Retinal pigment epithelial cell (primary cell): ENCODE measurements around the gene MBOAT2.

Experiments used
- DNase-seq: peaks from one replicate; pipeline ENCODE4 v3.0.0-alpha.2; 2010; ENCODE audit warnings: low read depth
- H3K4me3 ChIP-seq: 2 replicates; pipeline ENCODE4 v1.5.1; 2011; ENCODE audit warnings: mild to moderate bottlenecking, low read length, control low read depth, moderate library complexity
- TF ChIP-seq, protein P1 (sequence below): conservative IDR thresholded peaks from 2 replicates; pipeline ENCODE4 v1.5.1; 2011; ENCODE audit warnings: low read depth, low read length, control low read depth, inconsistent platforms

Gene MBOAT2

DNA sequence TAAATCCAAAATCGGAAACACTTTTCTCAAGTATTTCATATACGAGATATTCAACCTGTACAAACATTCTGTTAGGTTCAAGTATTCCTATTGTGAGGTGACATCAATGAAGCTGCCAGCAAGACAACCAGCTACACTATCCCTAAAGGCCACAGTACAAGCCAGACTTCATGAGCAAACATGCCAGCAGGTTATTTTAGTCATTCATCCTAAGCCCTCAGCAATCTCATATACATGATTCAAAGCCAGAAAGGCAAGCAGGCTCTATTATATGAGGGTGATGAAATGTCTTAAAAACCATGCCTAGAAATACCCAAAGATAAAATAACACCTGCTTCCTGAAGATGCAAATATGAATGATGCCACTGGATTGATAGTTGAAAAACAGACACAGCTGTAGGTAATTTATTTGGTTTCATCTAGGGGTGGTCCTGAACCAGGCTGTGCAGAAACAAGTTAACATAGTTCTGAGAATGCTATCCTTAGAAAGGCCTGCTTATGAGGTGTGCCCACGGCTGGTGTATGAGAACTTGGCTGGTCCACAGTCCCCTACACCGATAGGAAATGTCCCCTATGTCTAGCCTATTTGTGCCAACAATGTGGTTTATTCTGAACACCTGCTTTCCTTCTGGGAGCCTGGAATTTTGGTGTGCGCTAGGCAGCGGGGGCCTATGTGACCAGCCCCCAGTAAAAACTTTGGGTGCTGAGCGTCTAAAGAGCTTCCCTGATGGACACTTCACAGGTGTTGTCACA, 117.9 kb downstream of the MBOAT2 start:
- H3K4me3 ChIP-seq: no peak overlapping the region
- no peak for DNase-seq
- TF ChIP-seq, protein P1, sequence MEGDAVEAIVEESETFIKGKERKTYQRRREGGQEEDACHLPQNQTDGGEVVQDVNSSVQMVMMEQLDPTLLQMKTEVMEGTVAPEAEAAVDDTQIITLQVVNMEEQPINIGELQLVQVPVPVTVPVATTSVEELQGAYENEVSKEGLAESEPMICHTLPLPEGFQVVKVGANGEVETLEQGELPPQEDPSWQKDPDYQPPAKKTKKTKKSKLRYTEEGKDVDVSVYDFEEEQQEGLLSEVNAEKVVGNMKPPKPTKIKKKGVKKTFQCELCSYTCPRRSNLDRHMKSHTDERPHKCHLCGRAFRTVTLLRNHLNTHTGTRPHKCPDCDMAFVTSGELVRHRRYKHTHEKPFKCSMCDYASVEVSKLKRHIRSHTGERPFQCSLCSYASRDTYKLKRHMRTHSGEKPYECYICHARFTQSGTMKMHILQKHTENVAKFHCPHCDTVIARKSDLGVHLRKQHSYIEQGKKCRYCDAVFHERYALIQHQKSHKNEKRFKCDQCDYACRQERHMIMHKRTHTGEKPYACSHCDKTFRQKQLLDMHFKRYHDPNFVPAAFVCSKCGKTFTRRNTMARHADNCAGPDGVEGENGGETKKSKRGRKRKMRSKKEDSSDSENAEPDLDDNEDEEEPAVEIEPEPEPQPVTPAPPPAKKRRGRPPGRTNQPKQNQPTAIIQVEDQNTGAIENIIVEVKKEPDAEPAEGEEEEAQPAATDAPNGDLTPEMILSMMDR: no peak

DNA sequence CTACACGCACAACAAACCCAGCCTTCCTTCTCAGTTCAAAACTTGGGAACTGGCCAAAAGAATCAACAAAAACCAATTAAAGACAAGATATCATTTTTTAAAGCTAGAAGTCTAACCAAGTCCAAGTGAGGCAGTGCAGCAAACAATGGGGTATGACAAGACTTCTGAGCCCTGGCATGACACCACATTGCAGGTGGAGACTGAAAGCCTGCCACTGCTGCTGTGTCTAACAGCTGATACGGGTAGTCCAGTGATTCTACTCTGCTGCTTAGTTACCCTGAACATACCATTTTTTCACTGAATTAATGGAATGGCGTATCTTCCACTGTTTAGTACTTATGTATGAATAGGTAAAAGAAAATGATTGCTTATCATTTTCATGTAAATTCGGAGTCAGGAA, 118.7 kb downstream of the MBOAT2 start:
- DNase-seq: no peak
- TF ChIP-seq, protein P1: no peak
- H3K4me3 ChIP-seq: no peak overlapping the region

DNA sequence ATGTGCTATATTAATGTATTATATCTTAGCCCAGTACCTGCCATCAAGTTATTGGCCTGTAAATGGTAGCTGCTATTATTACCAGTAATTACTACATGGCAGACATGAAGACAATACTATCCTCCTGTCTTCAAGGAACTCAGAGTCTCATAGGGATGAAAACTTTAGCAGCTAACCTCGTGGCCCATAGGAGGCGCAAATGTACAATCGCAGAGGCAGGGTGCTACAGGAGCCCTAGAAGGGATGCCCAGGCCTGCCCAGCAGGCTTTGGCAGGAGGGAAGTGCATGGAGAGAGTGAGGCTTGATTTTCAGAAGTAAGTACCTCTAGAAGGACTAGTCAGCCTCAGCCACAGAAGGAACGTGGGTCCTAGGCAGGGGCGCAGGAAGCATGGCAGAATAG, 121.4 kb downstream of the MBOAT2 start:
- DNase-seq: no peak
- H3K4me3 ChIP-seq: no peak overlapping the region
- TF ChIP-seq, protein P1: peak; percentile 55

DNA sequence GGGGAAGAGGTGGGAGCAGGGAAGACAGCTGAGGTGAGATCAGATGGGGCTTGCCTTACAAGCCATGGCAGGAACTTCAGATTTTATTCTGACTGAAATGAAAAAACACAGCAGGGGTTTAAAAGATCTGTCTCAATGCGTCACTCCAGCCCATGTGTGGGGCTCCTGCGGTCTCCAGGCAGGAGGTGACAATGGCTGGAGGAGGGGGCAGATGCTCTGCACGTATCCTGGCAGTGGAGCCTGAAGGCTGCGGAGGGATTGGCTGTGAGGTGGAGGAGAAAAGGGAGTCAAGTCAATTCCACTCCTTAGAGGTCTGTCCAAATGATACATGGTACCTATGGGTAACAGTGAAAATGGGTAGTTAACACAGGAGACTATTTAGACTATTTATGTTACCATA, 125.6 kb downstream of the MBOAT2 start:
- no peak overlapping the region for H3K4me3 ChIP-seq
- DNase-seq: no peak
- TF ChIP-seq, protein P1: no peak

DNA sequence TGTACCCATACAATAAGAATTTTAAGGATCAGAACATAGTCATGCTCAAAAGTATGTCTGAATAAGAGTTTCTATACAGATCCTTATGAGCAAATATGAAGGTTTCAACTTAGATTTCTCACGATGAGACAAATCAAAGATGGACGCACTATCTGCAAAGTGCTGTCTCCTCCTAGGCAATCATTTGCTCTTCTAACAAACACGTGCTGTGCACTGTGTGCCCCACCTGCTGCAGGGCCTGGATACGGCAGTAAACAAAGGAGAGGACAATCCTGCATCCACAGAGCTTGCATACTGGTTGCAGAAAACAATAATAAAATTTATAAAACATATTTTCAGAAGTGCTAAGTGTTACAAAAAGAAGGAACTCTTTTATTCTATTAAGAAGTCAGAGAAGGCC, 126.2 kb downstream of the MBOAT2 start:
- DNase-seq: no peak
- TF ChIP-seq, protein P1: no peak
- H3K4me3 ChIP-seq: no peak overlapping the region

DNA sequence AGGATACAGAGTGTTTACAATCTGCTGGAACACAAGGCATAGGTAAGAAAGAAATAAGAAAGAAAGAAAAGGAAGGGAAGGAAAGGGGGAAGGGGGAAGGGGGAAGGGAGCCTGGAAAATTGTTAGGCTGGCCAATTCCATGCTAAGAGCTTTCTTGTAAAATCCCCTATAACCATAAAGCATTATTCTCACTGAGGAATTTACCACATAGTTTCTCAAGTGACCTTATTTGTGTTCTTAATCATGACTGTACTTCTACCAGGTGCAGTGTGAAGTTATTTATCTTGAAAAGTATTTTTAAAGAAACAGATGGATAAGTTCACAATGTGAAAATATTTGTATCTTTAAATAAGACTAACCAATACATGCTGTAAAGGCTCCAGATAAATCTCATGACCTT, 126.9 kb downstream of the MBOAT2 start:
- no peak overlapping the region for H3K4me3 ChIP-seq
- DNase-seq: no peak
- TF ChIP-seq, protein P1: no peak

DNA sequence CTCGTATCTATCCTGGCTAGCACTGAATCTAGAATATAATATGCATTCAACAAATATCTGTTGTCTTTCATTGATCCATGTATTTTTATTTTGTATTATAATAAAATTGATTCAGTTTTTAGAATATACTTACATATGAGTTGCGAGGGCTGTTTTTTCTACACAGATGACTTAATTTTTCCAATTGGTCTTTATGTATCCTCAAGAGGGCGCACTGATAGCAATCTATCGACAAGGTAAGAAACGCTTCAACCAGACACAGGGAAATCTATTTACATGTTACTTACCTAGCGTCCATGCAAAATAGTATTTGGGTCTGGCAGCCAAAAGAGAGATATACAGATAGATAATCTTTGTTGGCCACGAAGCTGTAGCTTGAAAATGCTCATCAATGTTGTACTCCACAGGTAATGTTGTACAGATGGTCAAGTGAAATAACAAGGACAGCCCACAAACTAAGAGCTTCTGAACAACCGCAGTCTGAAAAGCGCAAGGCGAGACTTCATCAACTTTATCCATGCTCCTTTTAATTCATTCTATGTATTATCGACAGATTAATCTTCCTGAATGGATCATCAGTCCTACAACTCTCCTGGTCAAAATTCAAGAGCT, 130.6 kb downstream of the MBOAT2 start:
- TF ChIP-seq, protein P1: peak; percentile 72
- no peak overlapping the region for H3K4me3 ChIP-seq
- DNase-seq: no peak
